Measurements from ENCODE around the gene SIK2.

Gene SIK2

GRCh38 chr11:111634981-111635705 is 32.9 kb downstream of the SIK2 start:
- no peak for TF ChIP-seq EP300 (IDR thresholded peaks at IDR 0.05; ENCODE audit: borderline replicate concordance)
- TF ChIP-seq TCF12 (IDR thresholded peaks at IDR 0.05; ENCODE audit: low read depth) = no peak
- no peak for TF ChIP-seq CEBPB (IDR thresholded peaks at IDR 0.05)
- no peak for TF ChIP-seq ZBTB7A (IDR thresholded peaks at IDR 0.05; ENCODE audit: low read depth)
- TF ChIP-seq RAD21 (IDR thresholded peaks at IDR 0.05; ENCODE audit: low read depth) = no peak
- TF ChIP-seq TAF1 (IDR thresholded peaks at IDR 0.05; ENCODE audit: low read depth) = no peak
- no peak for TF ChIP-seq EGR1 (IDR thresholded peaks at IDR 0.05)
- no peak for TF ChIP-seq REST (IDR thresholded peaks at IDR 0.05; ENCODE audit: low read depth)
- no peak for TF ChIP-seq USF1 (IDR thresholded peaks at IDR 0.05)
- no peak for TF ChIP-seq YY1 (IDR thresholded peaks at IDR 0.05; ENCODE audit: low read depth)
- TF ChIP-seq MAX (IDR thresholded peaks at IDR 0.05) = no peak
- TF ChIP-seq CREB1 (IDR thresholded peaks at IDR 0.05; ENCODE audit: low read depth) = no peak
- no peak for TF ChIP-seq FOXM1 (IDR thresholded peaks at IDR 0.05; ENCODE audit: borderline replicate concordance, low read depth)
- TF ChIP-seq TEAD4 (IDR thresholded peaks at IDR 0.05) = no peak

GRCh38 chr11:111635706-111636045 is 33.4 kb downstream of the SIK2 start:
- TF ChIP-seq TEAD4 (IDR thresholded peaks at IDR 0.05) = no peak
- no peak for TF ChIP-seq TCF12 (IDR thresholded peaks at IDR 0.05; ENCODE audit: low read depth)

GRCh38 chr11:111637885-111638284 is 35.6 kb downstream of the SIK2 start:
- no peak for TF ChIP-seq NFIC (IDR thresholded peaks at IDR 0.05)

GRCh38 chr11:111639226-111639925 is 37.1 kb downstream of the SIK2 start:
- TF ChIP-seq CEBPB (IDR thresholded peaks at IDR 0.05) (no peak), USF1 (IDR thresholded peaks at IDR 0.05) (no peak), MAX (IDR thresholded peaks at IDR 0.05) (no peak)

GRCh38 chr11:111641339-111642015 is 39.2 kb downstream of the SIK2 start:
- TF ChIP-seq EGR1 (IDR thresholded peaks at IDR 0.05) (no peak), CREB1 (IDR thresholded peaks at IDR 0.05; ENCODE audit: low read depth) (no peak), TEAD4 (IDR thresholded peaks at IDR 0.05) (no peak), FOXM1 (IDR thresholded peaks at IDR 0.05; ENCODE audit: borderline replicate concordance, low read depth) (no peak), ZBTB7A (IDR thresholded peaks at IDR 0.05; ENCODE audit: low read depth) (no peak), NFIC (IDR thresholded peaks at IDR 0.05) (no peak), TCF12 (IDR thresholded peaks at IDR 0.05; ENCODE audit: low read depth) (no peak), REST (IDR thresholded peaks at IDR 0.05; ENCODE audit: low read depth) (no peak), RAD21 (IDR thresholded peaks at IDR 0.05; ENCODE audit: low read depth) (no peak), MAX (IDR thresholded peaks at IDR 0.05) (no peak), TAF1 (IDR thresholded peaks at IDR 0.05; ENCODE audit: low read depth) (no peak), EP300 (IDR thresholded peaks at IDR 0.05; ENCODE audit: borderline replicate concordance) (no peak), YY1 (IDR thresholded peaks at IDR 0.05; ENCODE audit: low read depth) (no peak), CEBPB (IDR thresholded peaks at IDR 0.05) (no peak), USF1 (IDR thresholded peaks at IDR 0.05) (no peak)

All from Ishikawa (cell line).